HG03064 (cell line): ENCODE results near the gene CIAO3.

Experiments used
- ATAC-seq: cut with Tn5 transposase; IDR thresholded peaks from one replicate; pipeline ENCODE4 v1.9.1; 2021; ENCODE audit warnings: low read depth; ENCODE audit not compliant: unreplicated experiment

The CIAO3 gene

GRCh38 chr16:740764-741505 lies at the start of gene CIAO3:
Gene CIAO3 (minus strand): TSS chr16:740997. CDS start chr16:740985, 12 bp downstream.
- ATAC-seq, result peak; percentile 73

GRCh38 chr16:790086-790485 lies 49.3 kb upstream of the CIAO3 start:
- ATAC-seq, result no peak

DNA sequence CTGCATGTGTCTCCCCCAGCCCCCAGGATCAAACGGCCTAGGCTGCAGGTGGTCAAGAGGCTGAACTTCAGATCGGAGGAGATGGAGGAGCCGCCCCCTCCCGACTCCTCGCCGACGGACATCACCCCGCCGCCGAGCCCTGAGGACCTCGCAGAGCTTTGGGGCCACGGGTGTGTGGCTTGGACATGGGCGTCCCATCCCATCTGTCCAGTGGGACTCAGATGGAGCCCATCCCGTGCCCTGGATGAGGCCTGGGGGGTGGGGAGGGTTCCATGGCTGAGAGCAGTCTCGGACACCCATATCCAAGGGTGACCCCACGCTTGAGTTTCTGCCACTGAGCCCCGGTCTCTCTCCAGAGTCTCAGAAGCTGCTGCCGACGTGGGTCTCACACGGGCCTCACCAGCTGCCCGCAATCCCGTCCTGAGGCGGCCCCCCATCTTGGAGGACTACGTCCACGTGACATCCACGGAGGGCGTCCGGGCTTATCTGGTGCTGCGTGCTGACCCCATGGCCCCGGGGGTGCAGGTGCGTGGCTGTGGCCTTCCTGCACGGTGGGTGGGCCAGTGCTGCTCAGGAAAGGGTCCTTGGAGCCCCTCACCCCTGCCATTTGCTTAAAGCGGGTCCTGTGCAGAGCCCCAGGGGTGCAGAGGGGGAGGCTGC lies 48.5 kb upstream of the CIAO3 start:
- no peak for ATAC-seq

DNA sequence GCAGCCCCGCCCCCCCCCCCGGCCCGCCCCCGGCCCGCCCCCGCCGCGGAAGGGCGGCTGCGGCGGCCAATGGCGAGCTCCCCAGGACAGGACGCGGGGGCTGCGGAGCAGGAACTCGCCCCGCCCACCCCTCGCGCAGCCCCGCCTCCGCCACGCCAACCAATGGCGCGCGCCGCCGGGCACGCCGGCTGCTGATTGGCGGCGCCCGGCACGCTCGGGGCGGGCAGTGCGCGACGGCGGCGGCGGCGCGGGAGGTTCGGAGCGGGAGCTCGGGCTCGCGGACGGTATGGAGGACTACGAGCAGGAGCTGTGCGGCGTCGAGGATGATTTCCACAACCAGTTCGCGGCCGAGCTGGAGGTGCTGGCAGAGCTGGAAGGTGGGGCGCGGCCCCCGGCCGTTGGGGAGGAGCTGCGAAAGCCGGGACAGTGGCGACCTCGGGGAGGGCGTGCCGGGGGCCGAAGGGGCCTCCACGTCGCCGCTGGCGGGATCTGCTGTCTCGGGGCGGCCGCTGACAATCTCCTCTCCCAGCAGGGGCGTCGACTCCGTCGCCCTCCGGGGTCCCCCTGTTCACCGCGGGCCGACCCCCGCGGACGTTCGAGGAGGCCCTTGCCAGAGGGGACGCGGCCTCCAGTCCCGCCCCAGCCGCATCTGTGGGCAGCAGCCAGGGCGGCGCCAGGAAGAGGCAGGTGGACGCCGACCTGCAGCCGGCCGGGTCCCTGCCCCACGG lies 47.8 kb upstream of the CIAO3 start, which contains the start of gene CHTF18:
Gene CHTF18 (plus strand): TSS at position 222 of the 728 bp plus-strand sequence. CDS start 65 bp downstream, at position 287.
- ATAC-seq, result peak; percentile 66

GRCh38 chr16:787978-788398 lies 47.2 kb upstream of the CIAO3 start, which contains the start of gene RPUSD1:
Gene RPUSD1 (minus strand): TSS chr16:788381. CDS start chr16:787737, 644 bp downstream.
- peak; percentile 14 for ATAC-seq

- ATAC-seq, result no peak
These were observed 46.6 kb upstream of the CIAO3 start for GRCh38 chr16:787321-787966.

- no peak for ATAC-seq
These were observed 45.1 kb upstream of the CIAO3 start for GRCh38 chr16:785563-786535.

GRCh38 chr16:784431-784830 lies 43.6 kb upstream of the CIAO3 start:
- no peak for ATAC-seq

DNA sequence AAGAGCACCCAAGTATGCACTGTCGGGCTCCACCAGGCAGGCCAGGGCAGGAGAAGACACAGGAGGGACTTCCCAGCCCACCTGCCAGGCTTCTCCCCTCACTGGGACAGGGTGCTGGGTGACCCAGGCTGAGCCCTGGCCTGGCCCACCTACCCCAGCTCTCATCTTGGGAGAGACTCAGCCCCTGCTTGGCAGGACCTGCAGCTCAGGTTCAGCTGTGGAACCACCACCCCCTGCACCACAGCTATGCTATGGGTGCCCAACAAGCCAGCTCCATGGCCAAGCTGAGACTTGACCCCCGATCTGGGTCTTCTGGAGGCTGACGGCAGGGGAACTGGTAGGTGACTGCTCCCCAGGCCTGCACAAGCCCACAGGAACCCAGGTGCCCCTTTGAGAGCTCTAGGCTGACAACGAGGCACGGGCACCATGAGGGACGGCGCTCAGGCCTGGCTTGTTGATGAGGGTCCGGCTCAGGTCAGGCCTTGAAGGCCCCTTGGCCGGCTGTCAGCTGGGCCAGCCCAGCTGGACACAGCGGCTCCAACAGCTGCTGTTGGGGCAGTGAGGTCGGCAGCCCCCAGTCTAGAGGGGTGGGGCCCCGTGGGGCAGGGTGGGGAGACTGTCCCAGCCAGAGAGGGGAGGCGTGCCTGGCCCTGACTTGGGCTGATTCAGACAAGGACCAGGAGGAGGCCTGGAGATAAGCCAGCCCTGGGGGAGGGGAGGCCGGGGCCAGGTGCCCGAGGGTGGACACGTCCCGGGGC lies 42.8 kb upstream of the CIAO3 start:
- no peak for ATAC-seq

GRCh38 chr16:782766-783403 lies 42.1 kb upstream of the CIAO3 start:
- no peak for ATAC-seq

GRCh38 chr16:782258-782657 lies 41.5 kb upstream of the CIAO3 start:
- no peak for ATAC-seq

GRCh38 chr16:781346-782010 lies 40.7 kb upstream of the CIAO3 start:
- ATAC-seq, result no peak

DNA sequence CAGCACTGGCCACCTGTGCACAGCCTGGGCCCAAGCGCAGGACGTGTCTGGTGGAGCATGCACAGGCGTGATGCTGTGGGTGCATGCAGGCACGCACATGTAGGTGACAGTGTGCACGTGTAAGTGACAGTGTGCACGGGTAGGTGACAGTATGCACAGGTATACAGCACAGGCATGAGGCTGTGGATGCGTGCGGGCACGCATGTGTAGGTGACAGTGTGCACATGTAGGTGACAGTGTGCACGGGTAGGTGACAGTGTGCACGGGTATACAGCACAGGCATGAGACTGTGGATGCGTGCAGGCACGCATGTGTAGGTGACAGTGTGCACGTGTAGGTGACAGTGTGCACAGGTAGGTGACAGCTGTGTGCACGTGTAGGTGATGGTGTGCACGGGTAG lies 39.5 kb upstream of the CIAO3 start:
- no peak for ATAC-seq

GRCh38 chr16:779561-779960 lies 38.8 kb upstream of the CIAO3 start:
- ATAC-seq, result no peak

DNA sequence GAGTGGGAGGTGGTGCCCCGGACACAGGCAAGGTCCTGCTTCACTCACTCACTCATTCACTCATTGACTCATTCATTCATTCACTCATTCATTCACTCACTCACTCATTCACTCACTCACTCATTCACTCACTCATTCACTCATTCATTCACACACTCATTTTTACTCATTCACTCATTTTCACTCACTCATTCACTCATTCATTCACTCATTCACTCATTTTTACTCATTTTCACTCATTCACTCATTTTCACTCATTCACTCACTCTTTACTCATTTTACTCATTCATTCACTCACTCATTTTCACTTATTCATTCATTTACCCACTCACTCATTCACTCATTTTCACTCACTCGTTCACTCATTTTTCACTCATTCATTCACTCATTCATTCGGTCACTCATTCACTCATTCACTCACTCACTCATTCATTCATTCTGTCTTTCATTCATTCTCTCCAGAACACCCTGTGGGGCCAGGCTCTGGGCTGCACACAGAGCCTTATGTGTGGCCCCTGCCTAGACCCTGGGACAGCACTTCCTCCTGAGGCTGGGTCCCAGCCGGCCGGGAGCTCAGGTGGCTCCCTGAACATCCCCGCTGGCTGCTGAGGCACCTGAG lies 38.2 kb upstream of the CIAO3 start:
- no peak for ATAC-seq

- no peak for ATAC-seq
These were observed 37.6 kb upstream of the CIAO3 start for GRCh38 chr16:778447-778846.

DNA sequence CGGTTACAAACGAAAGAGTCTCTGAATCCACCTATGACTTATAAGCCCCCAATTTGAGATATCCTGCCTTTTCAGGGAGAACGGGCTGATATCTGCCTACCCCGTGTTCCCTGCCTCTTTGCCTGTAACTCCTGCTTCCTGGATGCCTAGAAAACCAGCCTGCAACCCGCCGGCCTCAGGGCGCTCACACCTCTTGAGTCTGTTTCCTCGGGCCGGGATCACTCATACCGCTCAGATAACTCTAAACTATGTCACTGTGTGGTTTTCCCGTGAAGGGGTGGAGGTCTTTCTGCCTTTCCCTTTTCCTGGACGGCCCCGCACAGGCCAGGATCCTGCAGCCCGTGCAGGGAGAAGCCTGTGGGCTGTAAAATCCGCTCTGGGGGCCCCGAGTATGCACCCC lies 37.0 kb upstream of the CIAO3 start:
- no peak for ATAC-seq
